Caco-2 (cell line): Measurements from ENCODE around the gene SPOP. TPM values are rescaled to one million over a fixed set of nuclear protein-coding genes. Genes with fewer than 3 reads are reported as not detected.

ENCODE experiments used
- BruUV-seq: library from RNA; stranded (reverse); fragments of 400-500 nt; replicated peaks from 2 replicates; lab custom pipeline; 2021; lab: Mats Ljungman, UMichigan
- CTCF ChIA-PET: fragments of 300-600 bp; sonication (Branson Sonifier 250); formaldehyde crosslinking; loops from one replicate; lab custom pipeline; 2022; ENCODE audit warnings: antibody characterized with exemption; lab: Charles Lee
- POLR2A ChIA-PET: fragments of 300-600 bp; sonication (Branson Sonifier 250); formaldehyde crosslinking; loops from one replicate; lab custom pipeline; 2022; ENCODE audit warnings: antibody characterized with exemption; lab: Charles Lee
- DNase-seq, 2 experiments: peaks; one replicate each; pipeline versions ENCODE4 v3.0.0 to v3.0.0-alpha.2; 2020 to 2022
- H3K27me3 ChIP-seq: replicated peaks from 2 replicates; pipeline ENCODE4 v1.6.0; 2011; ENCODE audit warnings: low read length; ENCODE audit not compliant: control insufficient read depth, insufficient read depth
- H3K36me3 ChIP-seq: 2 replicates; pipeline ENCODE4 v1.5.1; 2011; ENCODE audit warnings: low read length; ENCODE audit not compliant: control insufficient read depth, insufficient read depth
- H3K4me1 ChIP-seq: fragments of 250-450 bp; sonication (Bioruptor Pico); 2 replicates; pipeline ENCODE4 v1.5.1; 2020; ENCODE audit warnings: mild to moderate bottlenecking
- H3K4me3 ChIP-seq: 2 replicates; pipeline ENCODE4 v1.5.1; 2011; ENCODE audit warnings: low read depth, mild to moderate bottlenecking, control low read depth, low read length
- H3K9me3 ChIP-seq: fragments of 250-450 bp; sonication (Bioruptor Pico); 2 replicates; pipeline ENCODE4 v1.5.1; 2020; ENCODE audit warnings: mild to moderate bottlenecking, moderate library complexity
- H3K27ac Mint-ChIP-seq: one replicate; pipeline ENCODE4 v1.8.0; 2022; ENCODE audit warnings: mixed read lengths; ENCODE audit not compliant: unreplicated experiment
- H3K27me3 Mint-ChIP-seq: one replicate; pipeline ENCODE4 v1.8.0; 2022; ENCODE audit warnings: mixed read lengths; ENCODE audit not compliant: insufficient read depth, unreplicated experiment
- H3K36me3 Mint-ChIP-seq: one replicate; pipeline ENCODE4 v1.8.0; 2022; ENCODE audit warnings: mild to moderate bottlenecking, mixed read lengths; ENCODE audit not compliant: insufficient read depth, unreplicated experiment
- H3K4me1 Mint-ChIP-seq: one replicate; pipeline ENCODE4 v1.8.0; 2022; ENCODE audit warnings: low read depth, mixed read lengths; ENCODE audit not compliant: unreplicated experiment
- H3K4me3 Mint-ChIP-seq: one replicate; pipeline ENCODE4 v1.8.0; 2022; ENCODE audit warnings: mild to moderate bottlenecking, moderate library complexity, mixed read lengths; ENCODE audit not compliant: unreplicated experiment
- H3K9me3 Mint-ChIP-seq: one replicate; pipeline ENCODE4 v1.8.0; 2022; ENCODE audit warnings: mixed read lengths; ENCODE audit not compliant: unreplicated experiment
- intact Hi-C: fragments of 100-400 bp; cut with micrococcal nuclease; formaldehyde crosslinking; loops from one replicate; pipeline ENCODE4 v1.10.0; 2022; ENCODE audit not compliant: unreplicated experiment
- total RNA-seq: library from RNA; stranded (reverse); gene quantifications from 2 replicates; pipeline ENCODE4 v1.2.3, GENCODE V29; 2022
- TF ChIP-seq, protein P1 (sequence below), 2 experiments: fragments of 200-600 bp in 1 of 2; IDR thresholded peaks; 1 replicate in 1 of 2; 2 replicates in 1 of 2; pipeline versions ENCODE4 v1.5.1 to v1.8.0; 2011 to 2022; ENCODE audit warnings: antibody characterized with exemption in 1 of 2, control low read depth in 1 of 2, inconsistent platforms in 1 of 2, low read depth in 1 of 2, low read length in 1 of 2, mild to moderate bottlenecking in 1 of 2, moderate library complexity in 1 of 2; ENCODE audit not compliant: insufficient read depth in 1 of 2, severe bottlenecking in 1 of 2, unreplicated experiment in 1 of 2

SPOP gene
- total RNA-seq, 1 experiment from 2014 or later = 70.2 TPM

DNA sequence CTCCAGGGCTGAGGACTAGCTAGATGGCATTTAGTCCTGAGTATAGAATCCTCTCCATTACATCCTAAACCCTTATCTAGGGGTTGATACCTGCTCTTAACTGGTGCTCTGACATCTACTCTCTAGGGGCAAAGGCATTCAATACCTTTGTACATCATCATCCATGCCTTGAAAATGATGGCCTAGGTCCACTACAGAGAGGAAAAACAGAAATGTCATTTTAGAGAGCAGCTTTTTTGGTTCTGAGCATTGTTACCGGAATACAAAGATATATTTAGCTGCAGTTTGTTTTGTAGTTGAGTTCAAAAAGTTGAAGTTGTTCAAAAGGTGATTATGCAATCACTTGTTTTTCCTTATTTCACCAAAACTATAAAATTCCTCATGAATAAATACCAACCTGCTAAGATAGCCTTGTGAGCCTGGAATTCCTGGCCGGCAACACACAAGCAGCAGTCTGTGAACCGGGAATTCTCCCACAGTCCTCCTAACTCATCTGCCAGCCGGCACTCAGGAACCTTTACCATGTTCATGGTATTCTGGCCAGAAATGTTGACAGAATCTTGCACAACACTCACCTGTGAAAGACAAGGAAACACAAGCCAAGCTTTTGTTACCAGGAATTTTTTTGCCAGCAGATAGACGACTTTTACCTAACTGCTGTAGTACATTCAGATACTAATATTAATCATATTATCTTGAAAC, 66.9 kb downstream of the SPOP start:
- H3K36me3 Mint-ChIP-seq = peaks cover 41% of the 10 kb centered on the region
- no peak overlapping the region for H3K4me3 Mint-ChIP-seq
- Histone ChIP-seq H3K4me3 (no peak overlapping the region), H3K36me3 (peaks cover 4% of the 10 kb centered on the region), H3K9me3 (no peaks in the 10 kb centered on the region), H3K4me1 (no peaks in the 10 kb centered on the region), H3K27me3 (no peaks in the 10 kb centered on the region)
- TF ChIP-seq, protein P1, sequence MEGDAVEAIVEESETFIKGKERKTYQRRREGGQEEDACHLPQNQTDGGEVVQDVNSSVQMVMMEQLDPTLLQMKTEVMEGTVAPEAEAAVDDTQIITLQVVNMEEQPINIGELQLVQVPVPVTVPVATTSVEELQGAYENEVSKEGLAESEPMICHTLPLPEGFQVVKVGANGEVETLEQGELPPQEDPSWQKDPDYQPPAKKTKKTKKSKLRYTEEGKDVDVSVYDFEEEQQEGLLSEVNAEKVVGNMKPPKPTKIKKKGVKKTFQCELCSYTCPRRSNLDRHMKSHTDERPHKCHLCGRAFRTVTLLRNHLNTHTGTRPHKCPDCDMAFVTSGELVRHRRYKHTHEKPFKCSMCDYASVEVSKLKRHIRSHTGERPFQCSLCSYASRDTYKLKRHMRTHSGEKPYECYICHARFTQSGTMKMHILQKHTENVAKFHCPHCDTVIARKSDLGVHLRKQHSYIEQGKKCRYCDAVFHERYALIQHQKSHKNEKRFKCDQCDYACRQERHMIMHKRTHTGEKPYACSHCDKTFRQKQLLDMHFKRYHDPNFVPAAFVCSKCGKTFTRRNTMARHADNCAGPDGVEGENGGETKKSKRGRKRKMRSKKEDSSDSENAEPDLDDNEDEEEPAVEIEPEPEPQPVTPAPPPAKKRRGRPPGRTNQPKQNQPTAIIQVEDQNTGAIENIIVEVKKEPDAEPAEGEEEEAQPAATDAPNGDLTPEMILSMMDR (IDR thresholded peaks at IDR 0.05; ENCODE audit: insufficient read depth in 1 of 2, low read depth in 1 of 2, low read length in 1 of 2, severe bottlenecking in 1 of 2, unreplicated experiment in 1 of 2) = no peak
- no peaks in the 10 kb centered on the region for H3K4me1 Mint-ChIP-seq
- ChIA-PET CTCF (interaction anchor here (1.0 kb wide), 1 partner anchor 53 kb away, joined by 3 read pairs; no protein-coding TSS in a partner anchor), POLR2A (interaction anchor here (0.5 kb wide), 1 partner anchor 46 kb away, joined by 4 read pairs; no protein-coding TSS in a partner anchor)
- intact Hi-C loops = no loop called here
- H3K27ac Mint-ChIP-seq = no peak overlapping the region
- no peaks in the 10 kb centered on the region for H3K9me3 Mint-ChIP-seq
- BruUV-seq = no TSS peak
- H3K27me3 Mint-ChIP-seq = no peaks in the 10 kb centered on the region
- no peak for DNase-seq

DNA sequence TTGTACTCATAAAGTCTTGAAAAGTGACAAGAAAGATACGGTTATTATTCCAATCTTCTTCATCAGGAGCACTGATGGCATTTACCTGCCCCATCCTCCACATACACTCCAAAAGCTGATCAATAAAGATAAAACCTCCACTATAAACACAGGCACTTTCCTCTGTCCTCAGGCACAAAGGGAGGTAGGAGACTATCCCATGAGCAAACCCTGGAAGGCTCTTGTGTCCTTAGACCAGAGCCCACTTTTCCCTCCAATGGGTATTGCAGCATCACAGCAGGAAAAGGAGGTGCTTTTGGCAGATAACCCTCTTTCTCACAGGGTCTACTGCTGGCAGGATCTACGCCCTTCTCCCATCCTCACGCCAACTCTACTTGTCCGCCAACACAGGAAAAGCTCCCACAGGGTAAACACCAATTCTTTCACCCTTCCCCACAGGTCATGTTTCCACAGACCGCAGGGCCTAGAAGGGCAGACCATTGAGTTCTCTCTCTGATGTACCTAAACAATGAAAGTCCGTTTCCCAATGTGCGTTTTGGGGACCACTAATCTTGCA, 73.5 kb downstream of the SPOP start:
- H3K27ac Mint-ChIP-seq = no peak overlapping the region
- Histone ChIP-seq H3K9me3 (no peaks in the 10 kb centered on the region), H3K36me3 (peaks cover 12% of the 10 kb centered on the region), H3K4me3 (no peak overlapping the region), H3K4me1 (no peaks in the 10 kb centered on the region), H3K27me3 (no peaks in the 10 kb centered on the region)
- no peaks in the 10 kb centered on the region for H3K4me1 Mint-ChIP-seq
- peaks cover 64% of the 10 kb centered on the region for H3K36me3 Mint-ChIP-seq
- intact Hi-C loops = no loop called here
- no TSS peak for BruUV-seq
- H3K27me3 Mint-ChIP-seq = no peaks in the 10 kb centered on the region
- ChIA-PET CTCF (no interaction called here), POLR2A (no interaction called here)
- DNase-seq = no peak
- H3K4me3 Mint-ChIP-seq = no peak overlapping the region
- no peaks in the 10 kb centered on the region for H3K9me3 Mint-ChIP-seq
- TF ChIP-seq, protein P1 (IDR thresholded peaks at IDR 0.05; ENCODE audit: insufficient read depth in 1 of 2, low read depth in 1 of 2, low read length in 1 of 2, severe bottlenecking in 1 of 2, unreplicated experiment in 1 of 2) = no peak

DNA sequence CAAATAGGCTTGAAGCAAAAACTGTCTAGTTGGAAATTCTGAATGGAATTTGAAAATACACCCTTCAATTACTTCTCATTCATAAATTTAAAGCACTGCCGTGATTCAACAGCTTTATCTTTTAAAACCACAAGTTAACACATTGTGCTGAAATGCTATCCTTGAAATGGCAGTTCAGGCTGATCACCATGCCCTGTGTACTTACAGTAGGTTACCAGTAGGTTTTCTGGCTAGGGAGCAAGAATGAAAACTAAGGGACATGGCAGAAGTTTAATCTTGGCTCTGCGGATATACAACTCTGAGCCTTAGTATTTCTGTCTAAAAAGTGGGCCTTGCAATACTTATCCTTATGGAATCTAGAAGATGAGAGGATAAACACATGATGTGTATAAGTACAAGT, 74.2 kb downstream of the SPOP start:
- H3K4me1 Mint-ChIP-seq = no peaks in the 10 kb centered on the region
- no peak overlapping the region for H3K4me3 Mint-ChIP-seq
- H3K27ac Mint-ChIP-seq = no peak overlapping the region
- CTCF ChIA-PET = interaction anchor here (0.6 to 1.1 kb wide), 2 partner anchors 36 to 83 kb away, joined by 5 to 6 read pairs; no protein-coding TSS in a partner anchor
- POLR2A ChIA-PET = no interaction called here
- Histone ChIP-seq H3K4me3 (no peak overlapping the region), H3K9me3 (no peaks in the 10 kb centered on the region), H3K36me3 (peaks cover 12% of the 10 kb centered on the region), H3K4me1 (no peaks in the 10 kb centered on the region), H3K27me3 (no peaks in the 10 kb centered on the region)
- no TSS peak for BruUV-seq
- intact Hi-C loops = no loop called here
- TF ChIP-seq, protein P1 (IDR thresholded peaks at IDR 0.05; ENCODE audit: insufficient read depth in 1 of 2, low read depth in 1 of 2, low read length in 1 of 2, severe bottlenecking in 1 of 2, unreplicated experiment in 1 of 2) = no peak
- no peaks in the 10 kb centered on the region for H3K27me3 Mint-ChIP-seq
- no peak for DNase-seq
- H3K36me3 Mint-ChIP-seq = peaks cover 67% of the 10 kb centered on the region
- H3K9me3 Mint-ChIP-seq = no peaks in the 10 kb centered on the region
